Measurements from ENCODE around the gene ATP13A5. TPM values are rescaled to one million over a fixed set of nuclear protein-coding genes. Genes with fewer than 3 reads are reported as not detected.

The ATP13A5 gene
- total RNA-seq, 1 donor from 2014 or later, result not detected

DNA sequence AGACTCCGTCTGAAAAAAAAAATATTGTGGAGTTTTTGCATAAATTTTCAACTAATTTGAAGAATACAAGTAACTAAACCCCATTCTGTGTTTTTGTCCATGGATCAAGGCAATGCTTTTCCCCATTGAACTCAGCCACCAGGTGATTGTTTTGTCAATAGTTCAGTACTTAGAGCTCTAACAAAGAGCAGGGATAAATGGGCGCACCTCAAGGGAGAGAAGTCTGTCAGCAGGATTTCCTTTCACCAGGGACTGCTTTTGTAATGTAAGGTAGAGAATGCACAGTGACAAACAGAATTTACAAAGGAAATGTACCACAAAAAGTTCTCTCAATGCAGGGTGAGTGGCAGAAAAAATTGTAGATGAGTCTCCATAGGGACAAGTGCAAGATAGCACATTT is 10.8 kb upstream of the ATP13A5 start:
- H3K9me3 Mint-ChIP-seq, result no peaks in the 10 kb centered on the region
- no peaks in the 10 kb centered on the region for H3K4me1 Mint-ChIP-seq (ENCODE audit: unreplicated experiment)
- TF ChIP-seq, protein P1, sequence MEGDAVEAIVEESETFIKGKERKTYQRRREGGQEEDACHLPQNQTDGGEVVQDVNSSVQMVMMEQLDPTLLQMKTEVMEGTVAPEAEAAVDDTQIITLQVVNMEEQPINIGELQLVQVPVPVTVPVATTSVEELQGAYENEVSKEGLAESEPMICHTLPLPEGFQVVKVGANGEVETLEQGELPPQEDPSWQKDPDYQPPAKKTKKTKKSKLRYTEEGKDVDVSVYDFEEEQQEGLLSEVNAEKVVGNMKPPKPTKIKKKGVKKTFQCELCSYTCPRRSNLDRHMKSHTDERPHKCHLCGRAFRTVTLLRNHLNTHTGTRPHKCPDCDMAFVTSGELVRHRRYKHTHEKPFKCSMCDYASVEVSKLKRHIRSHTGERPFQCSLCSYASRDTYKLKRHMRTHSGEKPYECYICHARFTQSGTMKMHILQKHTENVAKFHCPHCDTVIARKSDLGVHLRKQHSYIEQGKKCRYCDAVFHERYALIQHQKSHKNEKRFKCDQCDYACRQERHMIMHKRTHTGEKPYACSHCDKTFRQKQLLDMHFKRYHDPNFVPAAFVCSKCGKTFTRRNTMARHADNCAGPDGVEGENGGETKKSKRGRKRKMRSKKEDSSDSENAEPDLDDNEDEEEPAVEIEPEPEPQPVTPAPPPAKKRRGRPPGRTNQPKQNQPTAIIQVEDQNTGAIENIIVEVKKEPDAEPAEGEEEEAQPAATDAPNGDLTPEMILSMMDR (conservative IDR thresholded peaks at IDR 0.05), result no peak
- no peak for DNase-seq (ENCODE audit: extremely low spot score, unreplicated experiment)
- no peaks in the 10 kb centered on the region for H3K36me3 Mint-ChIP-seq
- H3K27ac Mint-ChIP-seq, result no peak overlapping the region
- no peak overlapping the region for H3K4me3 Mint-ChIP-seq
- no peaks in the 10 kb centered on the region for H3K27me3 Mint-ChIP-seq

DNA sequence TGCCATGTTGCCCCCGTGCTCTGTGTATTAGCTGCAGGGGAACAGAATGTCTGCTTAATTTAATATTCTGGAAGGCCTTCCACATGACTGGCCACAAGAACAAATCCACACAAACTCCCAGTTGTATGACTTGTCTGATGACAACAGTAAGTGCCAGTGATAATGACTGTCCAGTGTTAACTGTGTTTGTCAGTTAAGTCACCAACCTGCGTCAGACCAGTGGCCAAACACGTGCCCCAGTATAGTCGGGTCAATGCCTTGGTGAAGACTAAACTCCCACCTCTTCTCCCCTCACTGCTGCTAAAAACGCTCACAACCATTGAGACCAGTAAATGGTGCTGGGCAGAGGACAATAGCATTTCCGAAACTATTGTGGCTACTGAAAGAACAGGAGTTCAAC is 9.8 kb upstream of the ATP13A5 start:
- no peak overlapping the region for H3K27ac Mint-ChIP-seq

DNA sequence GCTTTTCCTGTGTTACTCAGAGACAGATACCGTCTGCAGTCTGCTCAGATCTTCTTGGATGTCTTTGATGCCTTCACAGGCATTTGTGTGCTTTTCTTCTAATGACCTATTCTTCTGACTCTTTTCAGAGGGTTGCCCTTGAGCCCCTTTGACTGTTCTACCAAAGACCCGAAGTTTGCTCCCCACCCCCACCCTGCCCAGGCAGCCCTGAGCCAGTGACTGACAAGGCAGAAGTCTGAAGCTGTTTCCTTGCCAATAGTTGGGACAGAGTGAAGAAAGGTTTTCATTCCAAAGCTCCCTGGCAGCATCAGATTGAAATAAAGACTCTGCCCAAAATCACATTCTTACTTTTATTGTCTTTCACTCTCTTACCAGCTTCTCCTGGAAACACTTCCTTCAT is 9.0 kb upstream of the ATP13A5 start:
- H3K36me3 Mint-ChIP-seq, result no peaks in the 10 kb centered on the region
- DNase-seq (ENCODE audit: extremely low spot score, unreplicated experiment), result no peak
- no peaks in the 10 kb centered on the region for H3K9me3 Mint-ChIP-seq
- no peak overlapping the region for H3K4me3 Mint-ChIP-seq
- H3K4me1 Mint-ChIP-seq (ENCODE audit: unreplicated experiment), result no peaks in the 10 kb centered on the region
- no peaks in the 10 kb centered on the region for H3K27me3 Mint-ChIP-seq
- TF ChIP-seq, protein P1 (conservative IDR thresholded peaks at IDR 0.05), result no peak
- H3K27ac Mint-ChIP-seq, result no peak overlapping the region

More for the DNA sequence above, 9.8 kb upstream of the ATP13A5 start:
- DNase-seq (ENCODE audit: extremely low spot score, unreplicated experiment), result no peak
- Mint-ChIP-seq H3K4me1 (ENCODE audit: unreplicated experiment) (no peaks in the 10 kb centered on the region), H3K9me3 (no peaks in the 10 kb centered on the region), H3K27me3 (no peaks in the 10 kb centered on the region), H3K36me3 (no peaks in the 10 kb centered on the region), H3K4me3 (no peak overlapping the region)
- TF ChIP-seq, protein P1 (conservative IDR thresholded peaks at IDR 0.05), result no peak

DNA sequence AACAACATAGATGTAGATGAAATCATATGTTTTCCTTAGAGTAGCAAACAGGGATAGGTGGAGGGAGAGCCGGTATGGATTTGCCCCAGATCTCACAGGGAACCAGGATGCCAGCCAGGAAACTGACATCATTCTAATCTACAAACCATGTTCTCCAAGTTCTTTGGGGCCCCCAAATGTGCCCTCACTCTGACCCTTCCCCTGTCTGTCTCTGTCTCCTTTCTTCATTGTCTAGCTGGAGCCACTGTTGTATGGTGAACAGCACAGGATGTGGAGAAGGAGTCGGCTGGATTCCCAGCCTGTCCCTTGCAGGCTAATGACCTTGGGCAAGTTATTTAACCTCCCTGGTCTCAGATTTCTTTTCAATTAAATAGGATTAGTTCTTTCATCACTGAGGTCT is 962 bp downstream of the ATP13A5 start:
- Mint-ChIP-seq H3K4me1 (ENCODE audit: unreplicated experiment) (no peaks in the 10 kb centered on the region), H3K27me3 (peaks cover 3% of the 10 kb centered on the region)

DNA sequence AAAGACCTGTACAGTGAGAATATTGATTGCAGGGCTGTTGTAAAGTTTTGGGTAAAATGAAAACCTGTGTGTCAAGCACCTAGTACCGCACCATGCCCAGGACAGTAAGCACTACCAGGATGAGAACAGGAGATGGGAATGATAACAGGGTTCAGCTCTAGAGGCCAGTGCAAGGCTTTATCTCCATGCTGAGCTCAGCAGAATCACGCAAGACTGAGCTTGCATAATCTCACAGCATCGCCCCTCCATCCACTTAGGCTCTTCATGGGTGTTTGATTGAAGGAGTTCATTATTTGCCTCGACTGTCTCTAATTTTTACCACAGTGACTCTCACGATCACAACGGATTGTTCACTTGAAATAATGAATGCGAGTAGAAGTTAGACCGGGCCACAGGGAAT is 2.9 kb downstream of the ATP13A5 start:
- H3K36me3 Mint-ChIP-seq, result no peaks in the 10 kb centered on the region
- H3K27me3 Mint-ChIP-seq, result peaks cover 2% of the 10 kb centered on the region
- no peak overlapping the region for H3K27ac Mint-ChIP-seq
- H3K9me3 Mint-ChIP-seq, result no peaks in the 10 kb centered on the region
- H3K4me1 Mint-ChIP-seq (ENCODE audit: unreplicated experiment), result no peaks in the 10 kb centered on the region
- DNase-seq (ENCODE audit: extremely low spot score, unreplicated experiment), result no peak
- H3K4me3 Mint-ChIP-seq, result no peak overlapping the region
- TF ChIP-seq, protein P1 (conservative IDR thresholded peaks at IDR 0.05), result no peak

More for the DNA sequence above, 962 bp downstream of the ATP13A5 start:
- TF ChIP-seq, protein P1 (conservative IDR thresholded peaks at IDR 0.05), result no peak
- Mint-ChIP-seq H3K27ac (no peak overlapping the region), H3K9me3 (no peaks in the 10 kb centered on the region), H3K4me3 (no peak overlapping the region), H3K36me3 (no peaks in the 10 kb centered on the region)
- DNase-seq (ENCODE audit: extremely low spot score, unreplicated experiment), result no peak

DNA sequence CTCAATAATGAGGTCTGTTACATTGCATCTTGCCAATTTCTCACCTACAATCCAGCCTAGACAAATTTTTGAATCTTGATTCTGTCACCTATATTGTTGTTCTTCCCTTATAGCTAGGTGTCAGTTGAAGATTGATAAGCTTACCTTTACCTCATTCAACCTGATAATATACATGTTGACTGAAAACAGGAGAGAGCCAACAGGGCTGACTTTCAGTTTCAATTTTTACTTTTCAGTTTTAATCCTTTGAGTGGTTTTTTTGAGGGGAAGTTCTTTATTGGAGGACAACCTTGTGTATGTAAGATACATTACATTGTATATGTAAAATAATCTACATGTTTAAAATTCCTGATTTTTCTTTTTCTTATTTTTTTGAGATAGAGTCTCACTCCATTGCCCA is 5.8 kb downstream of the ATP13A5 start:
- TF ChIP-seq, protein P1 (conservative IDR thresholded peaks at IDR 0.05), result no peak
- no peak for DNase-seq (ENCODE audit: extremely low spot score, unreplicated experiment)
- H3K36me3 Mint-ChIP-seq, result no peaks in the 10 kb centered on the region
- H3K27ac Mint-ChIP-seq, result no peak overlapping the region
- H3K4me3 Mint-ChIP-seq, result no peak overlapping the region
- H3K27me3 Mint-ChIP-seq, result no peaks in the 10 kb centered on the region
- H3K9me3 Mint-ChIP-seq, result no peaks in the 10 kb centered on the region
- H3K4me1 Mint-ChIP-seq (ENCODE audit: unreplicated experiment), result no peaks in the 10 kb centered on the region

All from type B pancreatic cell (in vitro differentiated cells).